SK-N-SH treated with all-trans-retinoic acid at 6 μM for 48 hours (cell line): Measurements from ENCODE around the gene MEF2C.

Source experiments
- ATAC-seq: fragments of 200-7000 bp; cut with Tn5 transposase; 3 replicates; pipeline ENCODE4 v1.9.1; 2020; ENCODE audit warnings: mild to moderate bottlenecking, moderate library complexity
- ARNTL ChIP-seq: fragments of 450-650 bp; formaldehyde crosslinking; IDR thresholded peaks from 2 replicates; pipeline ENCODE4 v1.5.0; 2020; ENCODE audit warnings: low read depth, mild to moderate bottlenecking, moderate library complexity, borderline replicate concordance
- BACH2 ChIP-seq: fragments of 250-450 bp; sonication (Bioruptor Pico); IDR thresholded peaks from 2 replicates; pipeline ENCODE4 v1.9.0; 2021; ENCODE audit warnings: mild to moderate bottlenecking, borderline replicate concordance
- CREB5 ChIP-seq: fragments of 250-450 bp; sonication (Bioruptor Pico); IDR thresholded peaks from 2 replicates; pipeline ENCODE4 v1.5.1; 2020; ENCODE audit warnings: low read depth, mild to moderate bottlenecking, moderate library complexity
- CSDC2 ChIP-seq: fragments of 250-450 bp; sonication (Bioruptor Pico); IDR thresholded peaks from 2 replicates; pipeline ENCODE4 v1.5.0; 2020; ENCODE audit warnings: mild to moderate bottlenecking, moderate library complexity
- GLIS3 ChIP-seq: fragments of 250-450 bp; sonication (Bioruptor Pico); IDR thresholded peaks from 2 replicates; pipeline ENCODE4 v1.5.0; 2020; ENCODE audit warnings: mild to moderate bottlenecking, moderate library complexity
- ISL1 ChIP-seq: fragments of 250-450 bp; sonication (Bioruptor Pico); IDR thresholded peaks from 2 replicates; pipeline ENCODE4 v2.1.2; 2022; ENCODE audit warnings: mild to moderate bottlenecking, moderate library complexity
- PATZ1 ChIP-seq: fragments of 250-450 bp; sonication (Bioruptor Pico); IDR thresholded peaks from 2 replicates; pipeline ENCODE4 v1.8.0; 2020; ENCODE audit warnings: mild to moderate bottlenecking, moderate library complexity, borderline replicate concordance
- POU6F1 ChIP-seq: fragments of 250-450 bp; sonication (Bioruptor Pico); IDR thresholded peaks from 2 replicates; pipeline ENCODE4 v1.8.0; 2021; ENCODE audit warnings: low read depth, mild to moderate bottlenecking, moderate library complexity, borderline replicate concordance
- PPARA ChIP-seq: fragments of 250-450 bp; sonication (Bioruptor Pico); IDR thresholded peaks from 2 replicates; pipeline ENCODE4 v1.5.0; 2020; ENCODE audit warnings: mild to moderate bottlenecking, borderline replicate concordance
- RARB ChIP-seq: fragments of 250-450 bp; sonication (Bioruptor Pico); IDR thresholded peaks from 2 replicates; pipeline ENCODE4 v1.8.0; 2021; ENCODE audit warnings: mild to moderate bottlenecking, moderate library complexity
- SNAI2 ChIP-seq: fragments of 250-450 bp; sonication (Bioruptor Pico); IDR thresholded peaks from 2 replicates; pipeline ENCODE4 v1.5.0; 2020; ENCODE audit warnings: mild to moderate bottlenecking, moderate library complexity
- TCF4 ChIP-seq: fragments of 250-450 bp; sonication (Bioruptor Pico); IDR thresholded peaks from 2 replicates; pipeline ENCODE4 v1.8.0; 2021; ENCODE audit warnings: mild to moderate bottlenecking, moderate library complexity, borderline replicate concordance
- TOX ChIP-seq: fragments of 250-450 bp; sonication (Bioruptor Pico); IDR thresholded peaks from 2 replicates; pipeline ENCODE4 v1.8.0; 2021; ENCODE audit warnings: mild to moderate bottlenecking, moderate library complexity, borderline replicate concordance
- TSHZ2 ChIP-seq: fragments of 250-450 bp; sonication (Bioruptor Pico); IDR thresholded peaks from 2 replicates; pipeline ENCODE4 v1.5.0; 2020; ENCODE audit warnings: mild to moderate bottlenecking, moderate library complexity
- ZC3H10 ChIP-seq: fragments of 250-450 bp; sonication (Bioruptor Pico); IDR thresholded peaks from 2 replicates; pipeline ENCODE4 v1.5.1; 2021; ENCODE audit warnings: mild to moderate bottlenecking, moderate library complexity
- ZFP3 ChIP-seq: fragments of 250-450 bp; sonication (Bioruptor Pico); IDR thresholded peaks from 2 replicates; pipeline ENCODE4 v1.5.0; 2020; ENCODE audit warnings: mild to moderate bottlenecking, moderate library complexity
- ZFP30 ChIP-seq: fragments of 450-650 bp; formaldehyde crosslinking; IDR thresholded peaks from 2 replicates; pipeline ENCODE4 v1.5.0; 2022; ENCODE audit warnings: mild to moderate bottlenecking, moderate library complexity
- ZNF565 ChIP-seq: fragments of 450-650 bp; formaldehyde crosslinking; conservative IDR thresholded peaks from 2 replicates; pipeline ENCODE4 v1.5.0; 2020; ENCODE audit warnings: low read depth, mild to moderate bottlenecking, moderate library complexity
- ZNF70 ChIP-seq: fragments of 450-650 bp; formaldehyde crosslinking; IDR thresholded peaks from 2 replicates; pipeline ENCODE4 v1.5.0; 2020; ENCODE audit warnings: mild to moderate bottlenecking, moderate library complexity

MEF2C gene

GRCh38 chr5:88686726-88687125, 196.3 kb downstream of the MEF2C start:
- TF ChIP-seq ZFP3 (CRISPR knock-in tag) (no peak), ZFP30 (no peak), CREB5 (CRISPR knock-in tag) (no peak), TCF4 (CRISPR knock-in tag) (no peak), ARNTL (no peak), ZNF565 (no peak), TSHZ2 (no peak), GLIS3 (CRISPR knock-in tag) (no peak), BACH2 (CRISPR knock-in tag) (no peak), POU6F1 (CRISPR knock-in tag) (no peak), TOX (CRISPR knock-in tag) (no peak), PATZ1 (no peak)
- no peak for ATAC-seq

GRCh38 chr5:88685591-88686541, 197.1 kb downstream of the MEF2C start:
- ATAC-seq = no peak

More at GRCh38 chr5:88685591-88686541, 197.1 kb downstream of the MEF2C start:
- TF ChIP-seq PATZ1 (no peak), CSDC2 (CRISPR knock-in tag) (no peak), TOX (CRISPR knock-in tag) (no peak), TSHZ2 (no peak), ISL1 (CRISPR knock-in tag) (no peak), BACH2 (CRISPR knock-in tag) (no peak), ZNF70 (CRISPR knock-in tag) (no peak), ARNTL (no peak), ZC3H10 (CRISPR knock-in tag) (no peak), SNAI2 (CRISPR knock-in tag) (no peak), RARB (CRISPR knock-in tag) (no peak), CREB5 (CRISPR knock-in tag) (no peak), PPARA (CRISPR knock-in tag) (no peak)
